MG63 (cell line): Measurements from ENCODE around the gene CHKA. TPM values are rescaled to one million over a fixed set of nuclear protein-coding genes. Genes with fewer than 3 reads are reported as not detected.

ENCODE experiments used
- DNase-seq: peaks from one replicate; pipeline ENCODE4 v3.0.0-alpha.2; 2020
- H3K27me3 ChIP-seq: fragments of 250-450 bp; sonication (Bioruptor Pico); 2 replicates; pipeline ENCODE4 v1.5.1; 2020; ENCODE audit warnings: mild to moderate bottlenecking, moderate library complexity
- H3K36me3 ChIP-seq: fragments of 250-450 bp; sonication (Bioruptor Pico); 2 replicates; pipeline ENCODE4 v1.5.1; 2020; ENCODE audit warnings: mild to moderate bottlenecking, moderate library complexity
- H3K4me3 ChIP-seq: fragments of 250-450 bp; sonication (Bioruptor Pico); 2 replicates; pipeline ENCODE4 v1.5.1; 2020; ENCODE audit warnings: mild to moderate bottlenecking, moderate library complexity
- H3K9me3 ChIP-seq: fragments of 250-450 bp; sonication (Bioruptor Pico); 2 replicates; pipeline ENCODE4 v1.5.1; 2020; ENCODE audit warnings: mild to moderate bottlenecking, moderate library complexity
- total RNA-seq: library from RNA; depleted of rRNA; stranded (reverse); fragments of >200 nt; shearing (Covaris generic); gene quantifications from 2 replicates; pipeline ENCODE4 v1.2.3, GENCODE V29; 2014; ENCODE audit warnings: low replicate concordance; rRNA removed

CHKA gene
- 6.8 and 12.9 TPM in 2 replicates for total RNA-seq

DNA sequence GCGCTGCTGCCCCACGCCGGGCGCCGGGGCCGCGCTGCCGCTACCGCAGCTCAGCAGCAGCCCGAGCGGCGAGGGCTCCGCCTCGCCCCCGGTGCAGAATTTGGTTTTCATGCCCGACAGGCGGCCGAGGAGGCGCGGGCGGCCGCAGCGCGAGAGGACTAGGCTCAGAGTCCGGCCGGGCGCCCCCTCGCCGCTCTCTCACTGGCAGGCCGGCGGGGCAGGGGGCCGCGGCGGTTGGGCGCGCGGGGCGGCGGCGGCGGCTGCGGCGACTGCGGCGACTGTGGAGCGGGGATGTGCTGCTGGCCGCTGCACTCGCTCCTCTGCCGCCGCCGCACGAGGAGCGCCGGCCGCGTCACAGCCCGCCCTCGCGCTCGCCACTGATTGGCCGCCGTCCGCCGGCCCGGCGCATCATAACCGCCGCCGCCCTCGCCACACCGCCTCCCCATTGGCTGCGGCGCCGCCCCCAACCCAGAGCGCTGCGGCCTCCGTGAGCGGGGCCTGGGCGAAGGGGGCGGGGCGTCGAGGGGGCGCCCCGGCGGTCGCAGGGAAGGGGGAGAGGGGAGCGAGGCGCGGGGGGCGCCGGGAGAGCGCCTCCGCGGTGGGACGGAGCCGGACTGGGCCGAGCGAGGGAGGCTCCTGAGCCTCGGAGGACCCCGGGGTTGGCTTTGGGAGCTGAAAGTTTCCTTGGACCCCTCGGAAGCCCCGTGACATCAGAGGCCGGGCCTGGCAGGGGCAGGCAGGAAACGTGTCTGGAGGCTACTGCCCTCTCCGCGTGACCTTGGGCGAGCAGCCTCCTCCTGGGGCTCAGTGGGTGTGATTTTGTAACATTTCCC lies at the start of gene CHKA:
CHKA (minus strand) TSS at position 322 of the 833 bp plus-strand sequence; CDS start at position 111, 211 bp downstream.
- Histone ChIP-seq H3K9me3 (no peaks in the 10 kb centered on the region), H3K27me3 (no peaks in the 10 kb centered on the region)

DNA sequence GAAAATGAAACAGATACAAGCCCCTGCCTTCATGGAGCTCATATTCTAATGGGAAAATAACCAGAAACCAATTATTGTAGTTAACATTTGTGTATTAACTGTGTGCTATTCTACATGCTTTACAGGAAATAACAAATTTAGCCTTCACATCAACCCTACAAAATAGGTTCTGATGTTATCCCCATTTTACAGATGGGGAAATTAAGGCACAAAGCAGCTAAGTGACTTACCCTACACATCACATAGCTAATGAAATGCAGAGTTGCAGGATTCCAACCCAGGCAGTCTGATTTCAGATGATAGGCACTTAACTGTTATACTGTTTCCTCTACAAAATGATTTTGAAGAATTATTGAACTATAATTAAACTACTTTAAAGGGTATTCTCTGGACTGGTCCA lies 48.3 kb upstream of the CHKA start:
- Histone ChIP-seq H3K36me3 (peaks cover 50% of the 10 kb centered on the region), H3K4me3 (no peak overlapping the region), H3K9me3 (no peaks in the 10 kb centered on the region), H3K27me3 (no peaks in the 10 kb centered on the region)
- no peak for DNase-seq

More for the DNA sequence above, at the start of gene CHKA:
- DNase-seq, result peak; percentile 93
- H3K4me3 ChIP-seq, result peak within 1 kb of the TSS; percentile 58
- H3K36me3 ChIP-seq, result no peaks in the 10 kb centered on the region

DNA sequence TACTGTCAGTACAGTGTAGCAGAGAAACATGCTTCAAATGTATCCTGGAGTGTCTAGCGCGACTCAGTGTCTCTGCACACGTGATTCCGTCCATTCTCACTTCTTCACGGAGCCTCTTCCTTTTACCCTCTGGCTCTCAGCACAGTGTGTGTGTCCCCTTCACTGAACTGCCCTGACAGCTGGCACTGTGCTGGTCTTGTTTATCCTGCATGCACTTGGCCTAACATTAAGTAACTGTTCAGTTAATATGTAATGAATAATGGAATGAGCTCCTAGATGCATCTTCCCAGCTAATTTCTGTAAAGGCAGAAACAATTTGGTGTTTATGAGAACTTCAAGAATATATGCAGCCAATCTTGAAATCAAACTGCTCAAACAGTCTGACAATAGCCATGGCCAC lies 47.5 kb upstream of the CHKA start:
- no peaks in the 10 kb centered on the region for H3K9me3 ChIP-seq
- no peak overlapping the region for H3K4me3 ChIP-seq
- DNase-seq, result no peak
- H3K36me3 ChIP-seq, result peaks cover 55% of the 10 kb centered on the region
- H3K27me3 ChIP-seq, result no peaks in the 10 kb centered on the region

DNA sequence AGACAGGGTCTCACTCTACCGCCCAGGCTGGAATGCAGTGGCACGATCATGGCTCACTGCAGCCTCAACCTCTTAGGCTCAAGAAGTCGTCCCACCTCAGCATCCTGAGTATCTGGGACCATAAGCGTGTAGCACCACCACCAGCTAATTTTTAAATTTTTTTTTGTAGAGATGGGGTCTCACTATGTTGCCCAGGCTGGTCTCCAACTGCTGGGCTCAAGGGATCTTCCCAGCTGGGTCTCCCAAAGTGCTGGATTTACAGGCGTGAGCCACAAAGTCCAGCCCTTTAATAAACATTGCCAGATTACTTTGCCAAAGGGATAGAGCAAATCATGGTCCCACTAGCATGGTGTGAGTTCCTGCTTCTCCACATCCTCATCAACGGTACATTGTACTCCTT lies 46.3 kb upstream of the CHKA start:
- no peak for DNase-seq

DNA sequence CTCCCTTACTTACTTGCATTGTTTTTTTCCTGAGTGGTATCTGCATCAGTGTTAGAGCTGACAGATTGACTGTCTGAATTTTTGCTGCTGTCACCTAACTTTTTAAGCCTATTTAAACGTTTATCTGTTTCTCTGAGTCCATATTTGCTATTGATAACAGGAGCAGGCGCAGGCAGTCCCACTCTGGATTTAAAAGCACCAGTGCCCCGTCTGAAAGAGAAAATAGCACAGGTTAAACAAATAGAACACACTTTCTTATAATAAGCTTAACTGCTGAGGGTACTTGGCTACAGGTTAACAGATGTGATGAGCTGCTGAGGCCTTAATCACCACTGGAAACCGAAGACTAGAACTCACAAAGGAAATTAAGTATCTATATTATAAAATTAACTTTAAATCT lies 45.8 kb upstream of the CHKA start:
- no peaks in the 10 kb centered on the region for H3K9me3 ChIP-seq
- DNase-seq, result no peak
- no peaks in the 10 kb centered on the region for H3K27me3 ChIP-seq
- peaks cover 46% of the 10 kb centered on the region for H3K36me3 ChIP-seq
- H3K4me3 ChIP-seq, result no peak overlapping the region

More for the DNA sequence above, 46.3 kb upstream of the CHKA start:
- H3K27me3 ChIP-seq, result no peaks in the 10 kb centered on the region
- H3K9me3 ChIP-seq, result no peaks in the 10 kb centered on the region
- H3K36me3 ChIP-seq, result peaks cover 47% of the 10 kb centered on the region
- no peak overlapping the region for H3K4me3 ChIP-seq

DNA sequence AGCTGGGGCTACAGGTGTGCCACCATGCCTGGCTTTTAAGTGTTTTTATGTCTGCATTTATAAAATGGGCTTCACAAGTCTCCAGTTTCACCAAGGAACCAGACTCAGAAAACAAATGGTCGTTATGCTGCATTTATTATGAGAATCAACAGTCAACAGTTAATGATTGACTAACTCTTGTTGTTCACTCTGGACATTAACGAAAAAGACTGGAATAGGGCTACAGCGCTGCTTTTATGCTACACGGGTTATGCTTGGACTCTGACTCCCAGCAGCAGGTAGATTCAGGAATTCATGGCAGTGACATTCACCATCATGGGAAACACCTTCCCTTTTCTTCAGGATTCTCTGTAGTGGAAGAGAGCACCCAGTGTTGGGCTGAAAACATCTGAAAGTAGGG lies 44.4 kb upstream of the CHKA start:
- DNase-seq, result no peak
- Histone ChIP-seq H3K36me3 (peaks cover 34% of the 10 kb centered on the region), H3K27me3 (no peaks in the 10 kb centered on the region), H3K9me3 (no peaks in the 10 kb centered on the region), H3K4me3 (no peak overlapping the region)

DNA sequence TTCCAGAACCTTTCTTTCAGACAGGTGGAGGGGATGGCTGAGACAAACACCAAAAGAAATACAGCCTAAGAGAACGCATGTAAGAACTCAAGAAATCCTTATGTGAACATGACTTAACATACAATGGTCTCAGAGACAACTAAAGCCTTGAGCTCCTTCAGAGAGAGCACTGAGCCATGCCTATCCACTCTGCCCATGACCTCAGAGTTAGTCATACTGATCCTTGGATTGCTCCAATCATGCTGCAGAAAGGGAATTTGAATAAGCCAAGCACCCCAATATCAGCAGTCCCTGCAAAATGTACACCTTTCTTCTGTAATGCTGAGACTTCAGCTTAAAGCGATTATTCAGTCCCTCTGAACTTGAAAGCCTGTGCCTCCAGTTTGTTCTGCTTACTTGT lies 43.2 kb upstream of the CHKA start:
- no peaks in the 10 kb centered on the region for H3K9me3 ChIP-seq
- H3K36me3 ChIP-seq, result peaks cover 26% of the 10 kb centered on the region

DNA sequence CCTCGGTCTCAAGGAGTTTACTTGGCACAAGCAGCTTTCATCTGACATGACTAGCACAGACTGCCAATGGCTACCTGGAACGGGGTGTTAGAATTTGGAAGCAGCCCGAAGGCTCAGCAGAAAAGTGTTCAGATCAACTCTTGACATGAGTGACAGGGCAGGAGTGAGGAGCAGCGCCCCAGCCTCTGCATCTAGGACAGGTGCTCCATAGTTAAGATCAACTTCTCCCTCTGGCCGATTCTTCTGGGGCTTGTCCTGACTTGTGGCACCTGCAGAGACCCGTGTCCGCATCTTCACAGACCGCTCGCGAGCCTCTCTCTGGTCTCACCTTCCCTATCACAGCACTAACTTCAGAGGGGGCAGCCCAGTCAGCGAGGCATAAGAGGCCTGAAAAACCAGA lies 42.5 kb upstream of the CHKA start:
- peaks cover 22% of the 10 kb centered on the region for H3K36me3 ChIP-seq
- no peaks in the 10 kb centered on the region for H3K9me3 ChIP-seq
- H3K4me3 ChIP-seq, result no peak overlapping the region
- H3K27me3 ChIP-seq, result no peaks in the 10 kb centered on the region
- DNase-seq, result no peak

More for the DNA sequence above, 43.2 kb upstream of the CHKA start:
- Histone ChIP-seq H3K27me3 (no peaks in the 10 kb centered on the region), H3K4me3 (no peak overlapping the region)
- no peak for DNase-seq

DNA sequence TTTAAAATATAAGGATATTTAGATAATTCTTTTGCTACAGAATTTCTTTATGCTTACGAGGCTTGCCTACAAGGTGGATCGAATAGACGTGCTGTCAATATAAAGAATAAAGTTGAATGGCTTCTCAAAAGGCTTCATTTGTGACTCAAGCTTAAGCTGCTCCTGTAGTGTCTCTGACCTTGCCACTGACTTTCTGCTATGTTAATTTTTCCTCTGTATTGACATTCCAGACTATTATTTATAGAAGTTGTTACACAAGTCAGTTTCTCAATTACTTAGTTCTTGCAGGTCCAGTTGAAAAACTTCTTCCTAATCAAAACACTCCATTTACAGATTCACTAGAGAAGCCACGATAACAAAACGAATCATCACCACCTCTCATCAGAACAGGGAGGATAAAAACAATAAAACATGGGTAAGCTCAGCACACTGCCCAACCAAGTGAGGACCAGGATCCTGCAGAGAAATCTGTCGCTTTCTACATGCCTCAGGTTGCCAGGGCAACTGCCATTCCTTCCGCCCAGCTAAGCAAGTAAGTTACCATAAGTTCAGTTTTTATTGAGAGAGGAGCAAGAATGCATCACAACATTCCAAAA lies 39.0 kb upstream of the CHKA start:
- no peaks in the 10 kb centered on the region for H3K27me3 ChIP-seq
- DNase-seq, result no peak
- no peak overlapping the region for H3K4me3 ChIP-seq
- H3K9me3 ChIP-seq, result no peaks in the 10 kb centered on the region
- peaks cover 13% of the 10 kb centered on the region for H3K36me3 ChIP-seq

DNA sequence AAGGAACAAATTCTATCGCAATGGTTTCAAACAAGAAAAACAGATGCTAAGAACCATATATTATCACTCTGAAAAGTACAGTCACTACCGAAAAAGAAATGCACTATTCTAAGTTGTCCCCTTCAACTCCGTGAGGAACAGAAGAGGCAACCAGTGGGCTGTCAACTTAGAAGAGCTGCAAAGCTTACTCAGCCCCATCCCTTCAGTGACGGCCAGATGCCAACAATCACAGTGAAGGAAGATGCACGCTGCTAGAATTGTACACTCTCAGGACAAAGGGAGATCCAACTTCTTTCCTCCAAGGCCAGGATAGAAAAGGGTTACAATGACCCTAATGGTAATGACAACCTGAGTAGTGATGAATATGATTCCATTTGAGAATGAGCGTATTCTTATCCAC lies 38.5 kb upstream of the CHKA start:
- Histone ChIP-seq H3K9me3 (no peaks in the 10 kb centered on the region), H3K36me3 (peaks cover 12% of the 10 kb centered on the region), H3K27me3 (no peaks in the 10 kb centered on the region), H3K4me3 (no peak overlapping the region)
- DNase-seq, result no peak

DNA sequence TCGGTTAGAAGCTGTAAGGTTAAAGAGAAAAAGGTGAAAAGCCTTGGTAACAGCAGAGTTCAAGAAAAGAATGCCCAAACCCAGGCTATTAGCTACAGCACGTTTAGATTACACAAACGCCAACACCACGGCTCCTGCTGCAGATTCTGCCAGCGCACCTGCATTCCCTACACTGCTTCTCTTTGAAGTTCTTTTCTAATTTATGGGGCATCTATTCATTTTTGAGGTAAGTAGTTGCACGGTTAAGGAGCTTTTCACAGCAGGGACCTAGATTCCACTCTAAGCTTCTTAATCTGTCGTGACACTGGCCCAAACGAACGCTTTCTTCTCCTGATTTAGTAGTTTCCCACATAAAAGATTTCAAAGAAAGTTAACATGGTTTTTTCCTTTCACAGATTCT lies 38.0 kb upstream of the CHKA start:
- no peaks in the 10 kb centered on the region for H3K9me3 ChIP-seq
- no peak for DNase-seq
- H3K4me3 ChIP-seq, result no peak overlapping the region
- peaks cover 9% of the 10 kb centered on the region for H3K36me3 ChIP-seq
- no peaks in the 10 kb centered on the region for H3K27me3 ChIP-seq

DNA sequence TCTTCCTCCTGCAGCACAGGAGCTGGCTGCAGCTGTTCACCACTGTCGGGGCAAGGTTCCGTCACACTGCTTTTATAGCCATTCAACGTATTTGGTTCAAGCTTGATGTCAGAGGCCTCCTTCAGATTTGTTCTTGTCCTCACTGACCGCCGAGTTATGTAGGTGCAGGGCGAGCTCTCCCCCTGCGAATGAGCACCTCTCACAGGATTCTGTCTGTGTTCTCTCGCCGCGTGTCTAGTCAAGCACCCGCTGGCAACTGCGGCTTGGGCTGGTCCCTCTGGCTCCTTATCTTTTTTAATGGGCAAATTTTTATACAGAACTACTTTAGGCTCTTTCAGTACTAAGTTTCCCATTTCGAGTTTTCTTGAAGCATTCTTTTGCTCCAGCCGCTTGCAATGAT lies 37.4 kb upstream of the CHKA start:
- DNase-seq, result no peak
- no peaks in the 10 kb centered on the region for H3K9me3 ChIP-seq
- no peaks in the 10 kb centered on the region for H3K27me3 ChIP-seq
- H3K4me3 ChIP-seq, result no peak overlapping the region
- peaks cover 6% of the 10 kb centered on the region for H3K36me3 ChIP-seq

DNA sequence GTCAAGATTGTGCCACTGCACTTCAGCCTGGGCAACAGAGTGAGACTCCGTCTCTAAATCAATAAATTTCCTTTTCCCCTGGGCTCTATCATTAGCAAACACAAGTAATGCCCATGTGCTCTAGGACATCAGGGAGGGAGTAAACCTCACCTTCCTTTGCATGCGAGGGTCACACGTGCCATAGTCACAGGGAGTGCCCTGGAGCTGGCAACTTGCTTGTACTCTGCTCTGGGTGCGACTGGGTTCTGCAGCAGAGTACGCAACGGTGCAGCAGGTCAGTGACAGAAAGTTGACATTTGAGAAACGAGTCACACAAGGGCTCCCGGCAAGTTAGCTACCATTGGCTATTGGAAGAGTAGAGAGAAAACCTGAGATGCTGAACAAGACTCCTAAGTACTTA lies 32.6 kb upstream of the CHKA start:
- no peaks in the 10 kb centered on the region for H3K27me3 ChIP-seq
- no peak for DNase-seq
- no peak overlapping the region for H3K4me3 ChIP-seq
- H3K36me3 ChIP-seq, result peaks cover 3% of the 10 kb centered on the region
- H3K9me3 ChIP-seq, result no peaks in the 10 kb centered on the region

DNA sequence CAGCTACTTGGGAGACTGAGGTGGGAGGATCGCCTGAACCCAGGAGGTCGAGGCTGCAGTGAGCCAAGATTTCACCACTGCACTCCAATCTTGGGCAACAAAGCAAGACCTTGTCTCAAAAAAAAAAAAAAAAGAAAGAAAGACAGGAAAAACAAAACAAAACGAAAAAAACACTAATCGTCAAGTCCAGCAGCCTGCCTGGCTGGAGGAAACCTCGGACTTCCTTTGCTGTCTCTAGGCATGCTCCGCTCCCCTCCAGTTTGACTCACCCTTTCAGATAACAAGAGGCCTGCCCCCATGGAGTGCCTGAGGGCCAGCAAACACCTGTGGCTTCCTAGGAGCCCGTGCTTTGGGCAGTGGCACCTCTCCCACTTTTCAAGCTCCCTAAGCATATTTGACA lies 28.8 kb upstream of the CHKA start:
- DNase-seq, result peak; percentile 29
- no peaks in the 10 kb centered on the region for H3K27me3 ChIP-seq
- no peaks in the 10 kb centered on the region for H3K9me3 ChIP-seq
- no peaks in the 10 kb centered on the region; the same call in 1 of the 2 replicates for H3K36me3 ChIP-seq
- H3K4me3 ChIP-seq, result no peak overlapping the region

DNA sequence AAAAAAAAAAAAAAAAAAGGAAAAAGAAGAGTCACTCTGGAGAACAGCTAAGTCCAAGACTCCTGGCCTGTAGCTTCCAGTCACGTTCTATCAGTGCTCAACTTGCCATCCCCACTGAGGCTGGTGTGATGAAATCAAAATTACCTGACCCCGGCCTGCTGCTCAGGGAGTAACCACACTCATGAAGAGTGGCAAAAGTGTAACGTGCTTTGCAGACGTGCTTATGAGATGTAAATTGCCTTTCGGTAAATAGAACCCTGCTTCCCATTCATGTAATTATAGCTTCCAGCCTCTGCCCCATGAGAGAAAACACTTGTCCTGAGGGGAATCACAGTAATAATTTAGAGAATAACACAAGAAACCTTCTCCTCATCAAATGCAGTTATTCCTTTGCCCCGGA lies 28.2 kb upstream of the CHKA start:
- no peaks in the 10 kb centered on the region for H3K9me3 ChIP-seq
- no peak for DNase-seq
- no peaks in the 10 kb centered on the region for H3K27me3 ChIP-seq
- no peak overlapping the region for H3K4me3 ChIP-seq
- no peaks in the 10 kb centered on the region for H3K36me3 ChIP-seq

DNA sequence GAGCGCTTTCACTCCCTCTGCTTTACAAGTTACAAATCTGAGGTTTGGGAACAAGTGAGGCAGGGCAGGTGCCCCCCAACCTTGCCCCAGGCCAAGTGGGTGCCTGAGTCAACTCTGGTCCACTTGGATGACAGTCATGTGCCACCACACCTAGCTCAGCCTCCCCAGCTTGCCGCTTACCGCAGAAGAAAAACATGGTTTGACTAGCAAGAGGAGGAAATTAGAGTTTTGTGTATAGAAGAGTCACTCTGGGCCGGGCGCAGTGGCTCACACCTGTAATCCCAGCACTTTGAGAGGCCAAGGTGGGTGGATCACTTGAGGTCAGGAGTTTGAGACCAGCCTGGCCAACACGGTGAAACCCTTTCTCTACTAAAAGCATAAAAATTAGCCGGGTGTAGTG lies 27.7 kb upstream of the CHKA start:
- Histone ChIP-seq H3K27me3 (no peaks in the 10 kb centered on the region), H3K9me3 (no peaks in the 10 kb centered on the region), H3K36me3 (no peaks in the 10 kb centered on the region), H3K4me3 (no peak overlapping the region)
- no peak for DNase-seq

DNA sequence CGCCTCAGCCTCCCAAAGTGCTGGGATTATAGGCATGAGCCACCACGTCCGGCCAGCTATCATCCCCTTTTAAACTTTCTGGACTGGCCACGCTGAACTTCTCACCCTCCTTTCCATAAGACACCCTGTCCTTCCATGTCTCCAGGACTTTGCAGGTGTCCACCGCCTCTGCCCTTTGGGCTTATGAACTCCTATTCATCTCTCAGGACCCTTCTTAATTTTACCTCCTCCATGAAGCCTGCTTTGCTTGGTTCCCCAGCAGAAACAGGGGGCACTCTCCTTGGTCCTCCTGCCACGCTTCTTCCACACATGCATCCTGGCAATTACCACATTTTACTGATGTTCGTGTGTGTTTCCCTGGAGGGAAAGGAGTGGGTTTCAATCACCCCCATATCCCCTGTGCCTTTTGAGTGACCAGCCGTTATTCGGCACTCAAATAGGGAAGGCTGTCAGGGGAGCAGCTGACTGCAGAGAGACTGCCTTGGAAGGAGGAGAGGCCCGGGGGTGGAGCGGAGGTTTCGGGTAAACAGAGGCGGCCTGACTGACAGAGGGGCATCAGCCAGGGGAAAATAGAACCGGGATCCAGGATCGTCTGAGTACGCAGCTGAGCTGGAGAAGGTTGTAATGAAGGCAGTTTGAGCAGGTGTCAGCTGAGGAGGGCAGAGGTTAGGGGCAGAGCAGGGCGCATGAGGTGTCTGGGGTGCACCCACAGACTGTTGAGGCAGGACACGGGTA lies 27.1 kb upstream of the CHKA start:
- no peak for DNase-seq
- Histone ChIP-seq H3K27me3 (no peaks in the 10 kb centered on the region), H3K36me3 (no peaks in the 10 kb centered on the region), H3K4me3 (no peak overlapping the region), H3K9me3 (no peaks in the 10 kb centered on the region)
